Progenitor cell of endocrine pancreas (in vitro differentiated cells): ENCODE results near the gene ABCD3. TPM values are rescaled to one million over a fixed set of nuclear protein-coding genes. Genes with fewer than 3 reads are reported as not detected.
"Not testable (repeated sequence)": the region's sequence is repeated elsewhere in the genome, so short reads cannot be mapped to it uniquely, and the experiment has no call there.

Source experiments
- DNase-seq: peaks from one replicate; pipeline ENCODE4 v3.0.0; 2021; ENCODE audit warnings: low spot score; ENCODE audit not compliant: unreplicated experiment
- H3K27ac Mint-ChIP-seq: 2 replicates; pipeline ENCODE4 v1.8.0; 2021; ENCODE audit warnings: mild to moderate bottlenecking, moderate library complexity, mixed read lengths
- H3K27me3 Mint-ChIP-seq: 2 replicates; pipeline ENCODE4 v1.8.0; 2021; ENCODE audit warnings: mixed read lengths
- H3K36me3 Mint-ChIP-seq: 2 replicates; pipeline ENCODE4 v1.8.0; 2022; ENCODE audit warnings: mixed read lengths; ENCODE audit not compliant: insufficient read depth
- H3K4me1 Mint-ChIP-seq: 2 replicates; pipeline ENCODE4 v1.8.0; 2021; ENCODE audit warnings: low read depth, mixed read lengths
- H3K4me3 Mint-ChIP-seq: 2 replicates; pipeline ENCODE4 v1.8.0; 2021; ENCODE audit warnings: low read depth, mild to moderate bottlenecking, moderate library complexity, mixed read lengths
- H3K9me3 Mint-ChIP-seq: 2 replicates; pipeline ENCODE4 v1.8.0; 2021; ENCODE audit warnings: low read depth, mixed read lengths
- total RNA-seq: library from RNA; stranded (reverse); gene quantifications from 2 replicates; pipeline ENCODE4 v1.2.1, GENCODE V29; 2021
- TF ChIP-seq, protein P1 (sequence below): fragments of 200-600 bp; sonication (generic); IDR thresholded peaks from one replicate; pipeline ENCODE4 v1.5.0; 2021; ENCODE audit warnings: antibody characterized with exemption, mild to moderate bottlenecking; ENCODE audit not compliant: unreplicated experiment

The ABCD3 gene
- total RNA-seq, 1 donor from 2014 or later = 43.2 TPM

DNA sequence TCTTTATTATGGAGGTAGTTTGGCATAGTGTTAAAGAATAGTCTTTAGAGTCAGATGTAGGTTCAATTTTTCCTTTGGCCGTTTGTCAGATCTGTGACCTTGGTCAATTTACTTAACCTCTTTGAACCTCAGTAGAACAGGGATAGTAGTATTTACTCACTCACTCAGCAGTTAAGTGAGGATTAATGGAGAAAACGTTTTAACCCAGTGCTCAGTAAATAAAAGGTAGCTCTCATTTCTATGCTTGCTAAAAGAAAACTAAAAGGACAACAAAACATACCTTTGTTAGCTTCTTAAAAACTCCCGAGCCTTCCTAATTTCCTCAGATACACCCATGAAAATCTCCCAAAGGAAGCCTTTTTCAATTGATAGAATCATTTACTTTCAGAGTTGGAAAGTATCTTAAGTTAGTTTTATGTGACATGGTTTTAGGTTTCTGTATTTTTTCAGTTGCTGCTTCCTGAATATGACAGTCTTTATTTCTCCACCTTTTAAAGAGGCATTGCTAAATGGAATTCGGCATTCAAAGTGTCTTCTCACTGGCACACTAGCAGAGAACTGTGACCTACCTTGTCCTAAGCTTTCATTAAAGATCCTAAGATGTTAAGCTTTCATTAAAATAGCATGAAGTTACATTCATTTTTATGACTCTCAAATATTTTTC lies 7.8 kb downstream of the ABCD3 start:
- Mint-ChIP-seq H3K9me3 (peaks cover 10% of the 10 kb centered on the region), H3K36me3 (peaks cover 18% of the 10 kb centered on the region), H3K27me3 (peaks cover 3% of the 10 kb centered on the region), H3K27ac (peak overlapping the region; percentile 73), H3K4me1 (peaks cover 56% of the 10 kb centered on the region), H3K4me3 (peak overlapping the region; percentile 9)
- TF ChIP-seq, protein P1, sequence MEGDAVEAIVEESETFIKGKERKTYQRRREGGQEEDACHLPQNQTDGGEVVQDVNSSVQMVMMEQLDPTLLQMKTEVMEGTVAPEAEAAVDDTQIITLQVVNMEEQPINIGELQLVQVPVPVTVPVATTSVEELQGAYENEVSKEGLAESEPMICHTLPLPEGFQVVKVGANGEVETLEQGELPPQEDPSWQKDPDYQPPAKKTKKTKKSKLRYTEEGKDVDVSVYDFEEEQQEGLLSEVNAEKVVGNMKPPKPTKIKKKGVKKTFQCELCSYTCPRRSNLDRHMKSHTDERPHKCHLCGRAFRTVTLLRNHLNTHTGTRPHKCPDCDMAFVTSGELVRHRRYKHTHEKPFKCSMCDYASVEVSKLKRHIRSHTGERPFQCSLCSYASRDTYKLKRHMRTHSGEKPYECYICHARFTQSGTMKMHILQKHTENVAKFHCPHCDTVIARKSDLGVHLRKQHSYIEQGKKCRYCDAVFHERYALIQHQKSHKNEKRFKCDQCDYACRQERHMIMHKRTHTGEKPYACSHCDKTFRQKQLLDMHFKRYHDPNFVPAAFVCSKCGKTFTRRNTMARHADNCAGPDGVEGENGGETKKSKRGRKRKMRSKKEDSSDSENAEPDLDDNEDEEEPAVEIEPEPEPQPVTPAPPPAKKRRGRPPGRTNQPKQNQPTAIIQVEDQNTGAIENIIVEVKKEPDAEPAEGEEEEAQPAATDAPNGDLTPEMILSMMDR = no peak
- no peak for DNase-seq

DNA sequence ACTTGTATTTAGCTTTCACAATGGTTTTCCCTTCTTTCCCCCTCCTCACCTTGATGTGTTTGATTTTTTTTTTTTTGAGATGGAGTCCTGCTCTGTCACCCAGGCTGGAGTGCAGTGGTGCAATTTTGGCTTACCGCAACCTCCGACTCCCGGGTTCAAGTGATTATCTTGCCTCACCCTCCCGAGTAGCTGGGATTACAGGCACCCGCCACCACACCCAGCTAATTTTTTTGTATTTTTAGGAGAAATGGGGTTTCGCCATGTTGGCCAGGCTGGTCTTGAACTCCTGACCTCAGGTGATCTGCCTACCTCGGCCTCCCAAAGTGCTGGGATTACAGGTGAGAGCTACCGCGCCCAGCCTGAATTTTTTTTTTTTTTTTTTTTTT lies 8.3 kb downstream of the ABCD3 start:
- peaks cover 53% of the 10 kb centered on the region for H3K4me1 Mint-ChIP-seq
- peaks cover 18% of the 10 kb centered on the region for H3K36me3 Mint-ChIP-seq
- H3K27ac Mint-ChIP-seq, DNase-seq, H3K4me3 Mint-ChIP-seq, H3K27me3 Mint-ChIP-seq, H3K9me3 Mint-ChIP-seq: not testable (repeated sequence)

DNA sequence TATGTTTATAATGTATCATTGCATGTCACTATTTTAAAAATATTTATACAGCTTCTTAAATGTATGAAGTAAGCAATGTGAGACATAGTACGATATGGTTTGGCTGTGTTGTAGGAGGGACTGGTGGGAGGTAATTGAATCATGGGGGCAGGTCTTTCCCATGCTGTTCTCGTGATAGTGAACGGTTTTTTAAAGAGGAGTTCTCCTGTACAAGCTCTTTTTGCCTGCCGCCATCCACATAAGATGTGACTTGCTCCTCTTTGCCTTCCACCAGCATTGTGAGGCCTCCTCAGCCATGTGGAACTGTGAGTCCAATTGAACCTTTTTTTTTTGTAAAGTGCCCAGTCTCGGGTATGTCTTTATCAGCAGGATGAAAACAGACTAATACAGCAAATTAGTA lies 10.3 kb downstream of the ABCD3 start:
- TF ChIP-seq, protein P1 = no peak
- Mint-ChIP-seq H3K36me3 (peaks cover 21% of the 10 kb centered on the region), H3K4me3 (no peak overlapping the region), H3K27me3 (peaks cover 3% of the 10 kb centered on the region), H3K9me3 (peaks cover 13% of the 10 kb centered on the region), H3K4me1 (peaks cover 35% of the 10 kb centered on the region), H3K27ac (peak overlapping the region; percentile 5)
- no peak for DNase-seq

DNA sequence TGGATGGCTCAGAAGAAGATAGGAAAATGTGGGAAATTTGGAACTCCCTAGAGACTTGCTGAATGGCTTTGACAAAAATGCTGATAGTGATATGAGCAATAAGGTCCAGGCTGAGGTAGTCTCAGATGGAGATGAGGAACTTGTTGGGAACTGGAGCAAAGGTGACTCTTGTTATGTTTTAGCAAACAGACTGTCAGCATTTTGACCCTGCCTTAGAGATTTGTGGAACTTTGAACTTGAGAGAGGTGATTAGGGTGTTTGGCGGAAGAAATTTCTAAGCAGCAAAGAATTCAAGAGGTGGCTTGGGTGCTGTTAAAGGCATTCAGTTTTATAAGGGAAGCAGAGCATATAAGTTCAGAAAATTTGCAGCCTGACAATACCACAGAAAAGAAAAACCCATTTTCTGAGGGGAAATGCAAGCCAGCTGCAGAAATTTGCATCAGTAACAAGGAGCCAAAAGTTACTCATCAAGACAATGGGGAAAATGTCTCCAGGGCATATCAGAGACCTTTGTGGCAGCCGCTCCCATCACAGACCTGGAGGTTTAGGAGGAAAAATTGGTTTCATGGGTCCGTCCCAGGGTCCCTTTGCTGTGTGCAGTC lies 10.8 kb downstream of the ABCD3 start:
- H3K27me3 Mint-ChIP-seq, DNase-seq: not testable (repeated sequence)
- Mint-ChIP-seq H3K4me1 (peaks cover 32% of the 10 kb centered on the region), H3K9me3 (peaks cover 13% of the 10 kb centered on the region), H3K36me3 (peaks cover 22% of the 10 kb centered on the region), H3K4me3 (peak overlapping the region; percentile 44), H3K27ac (peak overlapping the region; percentile 11)

DNA sequence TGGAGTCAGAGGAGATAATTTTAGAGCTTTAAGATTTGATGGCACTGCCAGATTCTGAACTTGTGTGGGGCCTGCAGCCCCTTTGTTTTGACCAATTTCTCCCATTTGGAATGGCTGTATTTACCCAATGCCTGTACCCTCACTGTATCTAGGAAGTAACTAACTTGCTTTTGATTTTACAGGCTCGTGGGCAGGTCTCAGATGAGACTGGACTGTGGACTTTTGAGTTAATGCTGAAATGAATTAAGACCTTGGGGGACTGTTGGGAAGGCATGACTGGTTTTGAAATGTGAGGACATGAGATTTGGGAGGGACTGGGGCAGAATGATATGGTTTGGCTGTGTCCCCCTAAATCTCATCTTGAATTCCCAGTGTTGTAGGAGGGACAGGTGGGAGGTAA lies 11.9 kb downstream of the ABCD3 start:
- peaks cover 24% of the 10 kb centered on the region for H3K36me3 Mint-ChIP-seq

DNA sequence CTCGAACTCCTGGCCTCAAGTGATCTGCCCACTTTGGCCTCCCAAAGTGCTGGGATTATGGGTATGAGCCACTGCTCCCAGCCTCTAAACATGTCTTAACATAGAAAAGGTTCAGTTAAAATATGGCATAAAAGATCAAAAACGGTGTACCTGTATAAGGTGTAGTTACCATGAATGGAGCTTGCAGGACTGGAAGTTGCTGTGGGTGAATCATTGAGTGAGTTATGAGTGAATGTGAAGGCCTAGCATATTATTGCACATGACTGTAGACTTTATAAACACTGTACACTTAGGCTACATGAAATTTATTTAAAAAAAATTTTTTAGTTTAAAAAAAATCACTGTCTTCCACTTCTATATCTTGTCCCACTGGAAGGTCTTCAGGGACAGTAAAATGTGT lies 15.7 kb downstream of the ABCD3 start:
- Mint-ChIP-seq H3K27ac (no peak overlapping the region), H3K4me3 (no peak overlapping the region), H3K4me1 (peaks cover 2% of the 10 kb centered on the region), H3K36me3 (peaks cover 39% of the 10 kb centered on the region), H3K27me3 (no peaks in the 10 kb centered on the region), H3K9me3 (peaks cover 27% of the 10 kb centered on the region)
- TF ChIP-seq, protein P1 = no peak
- no peak for DNase-seq

More for the DNA sequence above, 11.9 kb downstream of the ABCD3 start:
- not testable (repeated sequence) for DNase-seq, H3K27ac Mint-ChIP-seq, H3K27me3 Mint-ChIP-seq, H3K4me3 Mint-ChIP-seq
- Mint-ChIP-seq H3K9me3 (peaks cover 13% of the 10 kb centered on the region), H3K4me1 (peaks cover 27% of the 10 kb centered on the region)
